Neural progenitor cell (in vitro differentiated cells): ENCODE data around the gene ADAMTS3. TPM values are rescaled to one million over a fixed set of nuclear protein-coding genes. Genes with fewer than 3 reads are reported as not detected.

Experiments
- DNase-seq: peaks from one replicate; pipeline ENCODE4 v3.0.0-alpha.2; 2016; ENCODE audit warnings: low spot score
- H2AFZ ChIP-seq: fragments of 200-600 bp; sonication (generic); replicated peaks from 2 replicates; pipeline ENCODE4 v1.6.1; 2016; ENCODE audit warnings: antibody characterized with exemption
- H3F3A ChIP-seq: fragments of 200-600 bp; sonication (generic); 2 replicates; pipeline ENCODE4 v1.6.1; 2016; ENCODE audit warnings: antibody characterized with exemption, low read depth
- H3K27ac ChIP-seq: fragments of 200-600 bp; sonication (generic); 2 replicates; pipeline ENCODE4 v1.5.1; 2016; ENCODE audit warnings: mild to moderate bottlenecking
- H3K27me3 ChIP-seq: fragments of 200-600 bp; sonication (generic); 2 replicates; pipeline ENCODE4 v1.6.1; 2016; ENCODE audit warnings: mild to moderate bottlenecking, moderate library complexity
- H3K36me3 ChIP-seq: fragments of 200-600 bp; sonication (generic); 2 replicates; pipeline ENCODE4 v1.5.1; 2016
- H3K4me1 ChIP-seq: fragments of 200-600 bp; sonication (generic); 2 replicates; pipeline ENCODE4 v1.6.1; 2016; ENCODE audit warnings: mixed run types
- H3K4me2 ChIP-seq: fragments of 200-600 bp; sonication (generic); 2 replicates; pipeline ENCODE4 v1.6.1; 2016
- H3K4me3 ChIP-seq: fragments of 200-600 bp; sonication (generic); 2 replicates; pipeline ENCODE4 v1.5.1; 2016
- H3K79me2 ChIP-seq: fragments of 200-600 bp; sonication (generic); 2 replicates; pipeline ENCODE4 v1.6.1; 2016; ENCODE audit warnings: low read depth
- H3K9ac ChIP-seq: fragments of 200-600 bp; sonication (generic); 2 replicates; pipeline ENCODE4 v1.6.1; 2016
- H3K9me3 ChIP-seq: fragments of 200-600 bp; sonication (generic); 2 replicates; pipeline ENCODE4 v1.5.1; 2016; ENCODE audit warnings: low read depth
- H4K20me1 ChIP-seq: fragments of 200-600 bp; sonication (generic); 2 replicates; pipeline ENCODE4 v1.6.1; 2016; ENCODE audit warnings: low read depth
- H3K27ac Mint-ChIP-seq: 3 replicates; pipeline ENCODE4 v1.8.0; 2021; ENCODE audit warnings: mixed read lengths
- H3K27me3 Mint-ChIP-seq: 2 replicates; pipeline ENCODE4 v1.8.0; 2022; ENCODE audit warnings: low read depth, mild to moderate bottlenecking, inconsistent platforms, moderate library complexity, mixed read lengths; ENCODE audit not compliant: insufficient read depth
- H3K36me3 Mint-ChIP-seq: 3 replicates; pipeline ENCODE4 v1.8.0; 2021; ENCODE audit warnings: mixed read lengths
- H3K4me1 Mint-ChIP-seq: 3 replicates; pipeline ENCODE4 v1.8.0; 2021; ENCODE audit warnings: mixed read lengths
- H3K4me3 Mint-ChIP-seq: 3 replicates; pipeline ENCODE4 v1.8.0; 2021; ENCODE audit warnings: mild to moderate bottlenecking, moderate library complexity, mixed read lengths
- H3K9me3 Mint-ChIP-seq: 3 replicates; pipeline ENCODE4 v1.8.0; 2020; ENCODE audit warnings: mixed read lengths
- EZH2 ChIP-seq: fragments of 200-600 bp; sonication (generic); IDR thresholded peaks from 2 replicates; pipeline ENCODE4 v1.6.1; 2017; ENCODE audit warnings: antibody characterized with exemption, mild to moderate bottlenecking, moderate library complexity
- EZH2phosphoT487 ChIP-seq: fragments of 200-600 bp; sonication (generic); IDR thresholded peaks from 2 replicates; pipeline ENCODE4 v1.6.1; 2017; ENCODE audit warnings: antibody characterized with exemption
- total RNA-seq: library from RNA; depleted of rRNA; stranded (reverse); fragments of >200 nt; gene quantifications from 2 replicates; pipeline ENCODE4 v1.2.3, GENCODE V29; 2015; ENCODE audit warnings: low replicate concordance
- TF ChIP-seq, protein P1 (sequence below): fragments of 200-600 bp; sonication (generic); IDR thresholded peaks from 2 replicates; pipeline ENCODE4 v1.5.1; 2017; ENCODE audit warnings: antibody characterized with exemption, mild to moderate bottlenecking

Gene ADAMTS3
- total RNA-seq, 1 donor from 2014 or later: 2.1 TPM

DNA sequence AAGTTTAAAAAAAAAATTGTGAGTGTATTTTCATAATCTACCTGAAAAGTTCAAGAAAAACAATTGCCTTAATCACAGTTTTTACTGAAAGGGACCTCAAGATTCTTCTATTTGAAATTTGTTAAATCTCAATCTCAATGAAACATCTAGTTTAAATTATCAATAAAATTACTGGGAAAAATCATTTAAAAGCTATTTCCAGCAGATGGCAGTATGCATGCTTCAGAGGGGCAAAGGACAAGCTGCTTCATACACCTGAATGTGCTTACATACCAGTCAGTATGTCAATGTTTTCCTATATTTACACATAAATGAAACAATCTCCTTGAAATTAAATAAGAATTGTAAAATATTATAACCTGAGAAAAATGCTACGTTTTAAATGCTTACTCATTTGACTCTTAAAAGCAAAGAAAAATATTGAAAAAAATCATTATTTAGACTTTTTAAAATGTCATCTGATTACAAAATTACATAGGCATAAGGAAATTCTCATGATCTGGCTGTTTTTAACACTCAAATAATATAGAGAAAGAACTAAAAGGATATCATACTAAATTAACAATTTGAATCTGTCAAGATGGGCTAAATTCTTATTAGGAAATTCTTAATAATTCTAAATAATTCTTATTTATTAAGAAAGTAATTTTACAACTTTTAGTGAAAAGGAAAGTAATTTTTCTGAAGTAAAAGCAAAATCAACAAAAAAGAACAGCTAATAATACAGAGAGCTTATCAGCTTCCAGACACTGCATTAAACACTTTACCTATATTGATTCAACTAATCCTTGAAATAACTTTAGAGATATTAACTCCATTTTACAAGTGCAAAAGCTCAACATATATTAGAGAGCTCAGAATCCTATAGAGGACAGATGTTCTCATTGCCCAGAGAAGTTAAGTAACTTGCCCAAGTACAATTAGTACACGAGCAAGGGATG is 242.1 kb downstream of the ADAMTS3 start:
- H3K4me3 ChIP-seq: no peak overlapping the region

DNA sequence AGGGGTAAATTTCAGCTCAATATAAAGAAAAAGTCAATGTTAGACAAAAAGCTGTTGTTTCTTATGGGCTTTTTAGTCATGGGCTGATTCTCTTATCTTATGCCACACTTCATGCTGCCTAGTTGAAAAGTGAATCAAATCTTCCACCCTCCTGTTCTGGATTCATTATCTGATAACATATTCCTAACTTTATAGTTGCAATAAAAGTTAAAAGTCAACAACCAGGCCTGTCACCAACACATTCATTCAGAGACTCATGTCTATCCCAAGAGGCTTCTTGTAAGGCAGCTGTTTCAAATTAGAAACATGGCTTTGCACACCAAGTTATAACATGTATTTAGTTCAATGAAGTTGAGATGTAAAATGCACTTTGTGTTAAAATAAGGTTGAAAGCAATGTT is 243.8 kb downstream of the ADAMTS3 start:
- no peaks in the 10 kb centered on the region for H3K9me3 ChIP-seq
- Mint-ChIP-seq H3K27ac (no peak overlapping the region), H3K36me3 (no peaks in the 10 kb centered on the region), H3K4me1 (peaks cover 19% of the 10 kb centered on the region), H3K4me3 (no peak overlapping the region), H3K9me3 (no peaks in the 10 kb centered on the region), H3K27me3 (no peaks in the 10 kb centered on the region)
- H4K20me1 ChIP-seq: no peaks in the 10 kb centered on the region
- H3K4me1 ChIP-seq: no peaks in the 10 kb centered on the region
- no peak for DNase-seq
- no peak overlapping the region for H3K9ac ChIP-seq
- no peaks in the 10 kb centered on the region for H3K36me3 ChIP-seq
- no peaks in the 10 kb centered on the region for H3K79me2 ChIP-seq
- H2AFZ ChIP-seq: no peak overlapping the region
- H3K27ac ChIP-seq: no peak overlapping the region
- H3K4me3 ChIP-seq: no peak overlapping the region
- no peak for TF ChIP-seq EZH2
- TF ChIP-seq, protein P1, sequence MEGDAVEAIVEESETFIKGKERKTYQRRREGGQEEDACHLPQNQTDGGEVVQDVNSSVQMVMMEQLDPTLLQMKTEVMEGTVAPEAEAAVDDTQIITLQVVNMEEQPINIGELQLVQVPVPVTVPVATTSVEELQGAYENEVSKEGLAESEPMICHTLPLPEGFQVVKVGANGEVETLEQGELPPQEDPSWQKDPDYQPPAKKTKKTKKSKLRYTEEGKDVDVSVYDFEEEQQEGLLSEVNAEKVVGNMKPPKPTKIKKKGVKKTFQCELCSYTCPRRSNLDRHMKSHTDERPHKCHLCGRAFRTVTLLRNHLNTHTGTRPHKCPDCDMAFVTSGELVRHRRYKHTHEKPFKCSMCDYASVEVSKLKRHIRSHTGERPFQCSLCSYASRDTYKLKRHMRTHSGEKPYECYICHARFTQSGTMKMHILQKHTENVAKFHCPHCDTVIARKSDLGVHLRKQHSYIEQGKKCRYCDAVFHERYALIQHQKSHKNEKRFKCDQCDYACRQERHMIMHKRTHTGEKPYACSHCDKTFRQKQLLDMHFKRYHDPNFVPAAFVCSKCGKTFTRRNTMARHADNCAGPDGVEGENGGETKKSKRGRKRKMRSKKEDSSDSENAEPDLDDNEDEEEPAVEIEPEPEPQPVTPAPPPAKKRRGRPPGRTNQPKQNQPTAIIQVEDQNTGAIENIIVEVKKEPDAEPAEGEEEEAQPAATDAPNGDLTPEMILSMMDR: no peak
- TF ChIP-seq EZH2phosphoT487: no peak
- no peak overlapping the region for H3K4me2 ChIP-seq
- H3F3A ChIP-seq: no peaks in the 10 kb centered on the region
- H3K27me3 ChIP-seq: no peaks in the 10 kb centered on the region

More for the DNA sequence above, 242.1 kb downstream of the ADAMTS3 start:
- H3K27me3 Mint-ChIP-seq: no peaks in the 10 kb centered on the region
- TF ChIP-seq, protein P1: peak; percentile 78
- no peak for TF ChIP-seq EZH2
- TF ChIP-seq EZH2phosphoT487: no peak
- Histone ChIP-seq H3K27ac (no peak overlapping the region), H3K36me3 (no peaks in the 10 kb centered on the region), H3K9ac (no peak overlapping the region), H3K4me2 (no peak overlapping the region), H3K4me1 (no peaks in the 10 kb centered on the region), H3K79me2 (no peaks in the 10 kb centered on the region), H4K20me1 (no peaks in the 10 kb centered on the region), H2AFZ (no peak overlapping the region), H3K27me3 (no peaks in the 10 kb centered on the region), H3F3A (no peaks in the 10 kb centered on the region), H3K9me3 (no peaks in the 10 kb centered on the region)
- no peak overlapping the region for H3K4me3 Mint-ChIP-seq
- no peaks in the 10 kb centered on the region for H3K9me3 Mint-ChIP-seq
- H3K27ac Mint-ChIP-seq: no peak overlapping the region
- DNase-seq: peak; percentile 54
- no peaks in the 10 kb centered on the region for H3K36me3 Mint-ChIP-seq
- H3K4me1 Mint-ChIP-seq: peaks cover 15% of the 10 kb centered on the region

DNA sequence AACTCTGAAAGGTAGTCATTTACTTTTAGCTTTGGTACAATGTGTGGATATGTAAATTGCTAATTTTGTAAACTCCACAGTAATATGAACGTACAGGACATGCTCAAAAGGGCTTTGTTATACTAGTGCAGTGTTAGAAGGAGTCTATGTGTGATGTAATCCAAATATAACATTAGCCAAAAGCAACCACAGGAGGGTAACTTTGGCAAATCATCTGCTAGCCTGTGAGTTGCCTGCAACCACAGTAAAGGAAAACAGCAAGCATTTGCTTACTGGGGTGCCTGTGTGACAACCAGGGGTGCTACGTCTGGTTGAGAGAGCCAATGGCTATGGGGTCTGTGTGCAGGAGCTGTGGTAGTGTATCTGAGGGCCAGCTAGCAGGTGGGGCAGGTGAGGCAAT is 245.8 kb downstream of the ADAMTS3 start:
- H3K27ac ChIP-seq: no peak overlapping the region
- no peaks in the 10 kb centered on the region for H4K20me1 ChIP-seq
- H3K4me1 Mint-ChIP-seq: peaks cover 25% of the 10 kb centered on the region
- H3K4me3 ChIP-seq: no peak overlapping the region
- H3K4me1 ChIP-seq: no peaks in the 10 kb centered on the region
- no peaks in the 10 kb centered on the region for H3F3A ChIP-seq
- no peaks in the 10 kb centered on the region for H3K27me3 Mint-ChIP-seq
- H3K9ac ChIP-seq: no peak overlapping the region
- no peak overlapping the region for H3K4me3 Mint-ChIP-seq
- peaks cover 2% of the 10 kb centered on the region for H3K36me3 Mint-ChIP-seq
- no peak overlapping the region for H2AFZ ChIP-seq
- no peaks in the 10 kb centered on the region for H3K79me2 ChIP-seq
- DNase-seq: no peak
- no peaks in the 10 kb centered on the region for H3K9me3 Mint-ChIP-seq
- no peak overlapping the region for H3K27ac Mint-ChIP-seq
- no peaks in the 10 kb centered on the region for H3K36me3 ChIP-seq
- H3K9me3 ChIP-seq: no peaks in the 10 kb centered on the region
- no peaks in the 10 kb centered on the region for H3K27me3 ChIP-seq
- no peak overlapping the region for H3K4me2 ChIP-seq
- TF ChIP-seq EZH2phosphoT487: no peak
- no peak for TF ChIP-seq EZH2
- TF ChIP-seq, protein P1: no peak
